ENCODE results near the gene ACER3.
A peak's percentile ranks its signal among the peaks of the same experiment; 100 is the strongest.
"Not testable (repeated sequence)": the region's sequence is repeated elsewhere in the genome, so short reads cannot be mapped to it uniquely, and the experiment has no call there.

Gene ACER3

DNA sequence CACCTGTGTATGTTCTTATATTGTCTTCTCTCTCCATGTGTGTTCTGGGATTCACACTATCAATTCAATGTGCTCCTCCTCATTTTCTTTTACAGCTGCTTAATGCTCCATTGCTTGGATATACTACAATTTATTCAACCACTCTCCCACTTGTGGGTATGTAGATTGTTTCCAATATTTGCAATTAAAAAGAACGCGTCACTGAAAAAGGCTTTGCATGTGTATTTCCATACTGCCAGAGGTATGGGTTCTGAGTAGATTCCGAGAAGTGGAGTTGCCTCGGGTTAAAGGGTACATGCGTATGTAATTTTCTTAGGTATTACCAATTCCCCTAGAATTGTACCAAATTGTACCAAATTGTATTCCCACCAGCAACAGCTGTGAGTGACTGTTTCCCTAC, 199.1 kb downstream of the ACER3 start:
- no peak for DNase-seq (ENCODE audit: low read depth)

DNA sequence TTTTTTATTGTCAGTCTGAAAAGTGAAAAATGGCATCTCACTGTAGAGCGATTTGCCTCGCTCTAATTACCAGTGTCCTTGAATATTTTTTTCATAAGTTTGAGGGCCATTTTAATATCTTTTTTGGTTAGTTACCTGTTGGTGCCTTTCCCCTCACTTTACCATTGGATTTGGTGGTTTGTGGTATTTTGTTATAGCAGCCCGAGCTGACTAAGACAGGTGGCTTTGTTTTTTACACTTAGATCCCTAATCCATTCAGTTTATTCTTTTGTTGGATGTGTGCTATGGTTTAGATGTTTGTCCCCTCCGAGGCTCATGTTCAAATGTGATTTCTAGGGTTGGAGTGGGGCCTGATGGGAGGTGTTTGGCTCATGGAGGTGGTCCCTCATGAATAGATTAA, 199.5 kb downstream of the ACER3 start:
- DNase-seq (ENCODE audit: low read depth) = no peak

DNA sequence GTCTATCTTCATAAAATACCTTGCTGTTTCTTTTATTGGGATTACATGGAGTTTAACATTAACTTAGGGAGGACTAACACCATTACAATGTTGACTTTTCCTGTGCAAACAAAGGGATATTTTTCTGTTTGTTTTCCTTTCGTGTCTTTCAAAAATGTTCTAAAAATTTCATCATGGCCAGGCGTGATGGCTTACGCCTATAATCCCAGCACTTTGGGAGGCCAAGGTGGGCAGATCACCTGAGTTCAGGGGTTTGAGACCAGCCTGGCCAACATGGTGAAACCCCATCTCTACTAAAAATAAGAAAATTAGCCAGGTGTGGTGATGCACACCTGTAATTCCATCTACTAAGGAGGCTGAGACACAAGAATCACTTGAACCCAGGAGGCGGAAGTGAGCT, 200.5 kb downstream of the ACER3 start:
- DNase-seq (ENCODE audit: low read depth) = not testable (repeated sequence)

DNA sequence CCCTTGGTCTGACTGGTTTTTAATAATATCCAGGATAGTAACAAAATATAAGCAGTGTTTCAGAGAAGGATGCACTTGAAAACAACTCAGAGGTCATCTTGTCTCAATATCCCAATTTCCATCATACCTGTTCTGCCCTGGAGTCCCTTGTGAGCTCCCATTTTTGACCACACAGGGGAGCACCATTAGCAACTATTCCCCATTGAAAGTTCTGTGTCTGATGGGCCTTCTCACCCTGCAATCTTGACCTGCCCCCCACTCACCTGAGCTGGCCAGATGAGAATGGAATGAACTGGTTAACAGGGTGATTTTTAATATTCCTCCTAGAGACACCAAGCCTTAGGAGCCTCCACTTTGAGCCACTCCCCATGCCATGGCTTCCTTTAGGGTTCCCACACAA, 202.2 kb downstream of the ACER3 start:
- no peak for DNase-seq (ENCODE audit: low read depth)

DNA sequence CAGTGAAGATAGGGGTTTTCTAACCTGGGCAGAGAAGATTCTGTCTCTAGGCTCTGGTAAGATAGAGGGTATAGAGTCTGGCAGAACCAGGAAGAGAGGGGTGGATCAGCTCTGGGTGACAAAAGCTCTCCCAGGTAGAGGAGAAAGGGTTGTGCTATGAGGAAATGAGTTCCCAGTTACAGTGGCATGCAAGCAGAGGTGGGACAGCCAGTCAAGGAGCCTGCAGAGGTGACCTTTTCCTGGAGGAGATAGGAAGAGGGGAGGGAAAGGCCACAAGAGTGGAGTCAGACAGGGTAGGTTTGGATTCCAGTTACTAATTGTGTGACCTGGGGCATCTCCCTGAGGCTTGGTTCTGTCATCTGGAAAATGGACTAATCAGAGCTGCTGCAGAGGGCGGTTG, 202.7 kb downstream of the ACER3 start:
- DNase-seq (ENCODE audit: low read depth) = no peak

DNA sequence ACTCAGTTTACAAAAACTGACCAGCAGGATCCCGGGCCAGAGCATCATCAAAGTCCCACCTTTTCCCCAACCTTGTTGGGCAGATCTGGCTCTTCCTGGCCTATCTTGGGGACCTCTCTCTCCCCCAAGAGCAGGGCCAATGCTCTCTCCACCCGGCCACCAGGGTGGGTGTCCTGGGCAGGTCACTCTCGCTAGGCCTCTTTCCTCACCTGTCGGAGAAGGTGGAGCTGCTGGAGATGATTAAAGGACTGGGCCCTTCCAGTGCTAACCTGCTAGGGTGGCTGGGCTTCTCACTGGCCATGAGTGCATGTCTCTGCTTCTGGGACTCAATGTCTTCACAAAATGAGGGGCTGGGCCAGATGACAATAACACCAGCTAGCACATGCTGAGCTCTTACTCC, 203.1 kb downstream of the ACER3 start:
- DNase-seq (ENCODE audit: low read depth) = no peak

DNA sequence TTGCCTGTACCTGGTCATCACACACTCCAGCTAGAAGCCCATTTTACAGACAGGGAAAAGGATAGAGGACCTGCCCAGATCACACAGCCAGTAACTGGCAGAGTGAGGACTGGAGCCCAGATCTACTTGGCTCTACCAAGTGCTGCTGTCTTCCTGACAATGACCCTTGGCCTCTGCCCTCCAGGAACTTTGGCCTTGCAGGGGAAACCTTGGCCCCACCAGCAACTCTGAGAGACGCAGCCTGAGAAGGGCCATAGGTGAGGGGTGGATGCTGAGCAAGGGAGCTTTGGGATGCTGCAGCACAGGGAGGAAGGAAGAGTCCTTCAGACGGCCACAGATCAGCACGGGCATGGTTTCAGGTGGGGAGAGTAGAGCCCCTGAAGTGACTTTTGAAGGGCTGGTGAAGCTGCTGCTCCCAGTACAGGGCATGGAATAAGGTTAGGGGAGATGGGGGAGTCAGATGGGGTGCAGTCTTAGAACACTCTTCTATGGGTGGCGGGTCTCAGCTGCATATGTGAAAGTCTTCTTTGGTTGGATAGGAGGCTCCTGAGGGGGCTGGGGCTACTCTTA, 204.0 kb downstream of the ACER3 start:
- no peak for DNase-seq (ENCODE audit: low read depth)

DNA sequence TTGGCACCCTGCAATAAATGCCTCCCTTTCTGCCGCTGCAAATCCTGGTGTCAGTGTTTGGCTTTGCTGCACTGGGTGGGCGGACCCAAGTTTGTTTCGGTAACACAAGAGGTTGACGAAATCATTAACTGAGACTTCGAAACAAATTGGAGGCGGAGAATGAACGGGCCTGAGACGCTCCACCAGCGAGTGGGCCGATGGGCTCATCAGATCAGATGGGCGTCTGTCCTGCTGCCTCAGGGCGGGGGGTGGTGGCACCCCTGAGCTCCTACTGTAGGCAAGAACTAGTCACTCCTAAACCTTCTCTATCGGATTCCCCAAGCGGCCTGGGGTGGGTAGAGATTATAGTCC, 205.1 kb downstream of the ACER3 start:
- DNase-seq (ENCODE audit: low read depth) = peak; percentile 38

DNA sequence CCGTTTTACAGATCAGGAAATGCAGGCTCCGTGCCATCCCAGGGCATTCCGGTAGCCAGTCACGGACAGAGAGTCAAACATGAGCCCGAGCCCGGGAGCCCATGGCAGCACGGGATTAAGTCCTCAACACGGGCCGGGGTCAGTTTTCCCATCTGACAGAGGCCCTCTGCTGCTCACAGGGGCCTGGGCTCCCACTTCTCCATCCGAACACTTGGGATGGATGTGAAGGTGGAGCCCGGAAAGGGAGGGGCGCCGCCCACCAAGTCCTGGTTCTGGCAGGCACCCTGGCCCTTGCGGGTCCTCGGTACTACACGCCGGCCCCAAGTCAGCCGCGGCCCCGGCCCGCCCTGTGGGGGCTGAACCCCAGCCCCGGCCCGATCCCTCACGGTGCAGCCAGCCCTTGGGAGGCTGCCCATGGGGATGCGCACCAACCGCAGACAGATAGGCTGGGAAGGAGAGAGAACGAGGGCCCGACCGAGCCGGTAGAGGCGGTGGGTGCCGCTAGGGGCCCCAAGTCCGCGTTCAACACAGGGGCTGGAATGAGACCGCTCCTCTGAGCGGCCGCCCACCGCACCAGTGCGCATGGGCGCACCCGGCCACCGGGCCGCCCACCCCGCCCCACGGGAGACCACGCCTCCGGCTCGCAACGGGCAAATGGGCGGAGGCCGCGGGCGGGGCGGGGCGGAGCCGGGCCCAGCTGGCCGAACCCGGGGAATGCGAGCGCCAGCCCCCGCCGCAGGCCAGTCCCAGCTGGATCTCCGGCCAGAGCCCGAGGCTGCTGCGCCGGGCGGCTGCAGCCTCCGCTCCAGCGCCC, 205.7 kb downstream of the ACER3 start, which contains the start of gene CAPN5:
CAPN5 (plus strand) TSS at position 743 of the 814 bp plus-strand sequence. CDS start 17,916 bp downstream, outside the sequence.
- peak; percentile 81 for DNase-seq (ENCODE audit: low read depth)

DNA sequence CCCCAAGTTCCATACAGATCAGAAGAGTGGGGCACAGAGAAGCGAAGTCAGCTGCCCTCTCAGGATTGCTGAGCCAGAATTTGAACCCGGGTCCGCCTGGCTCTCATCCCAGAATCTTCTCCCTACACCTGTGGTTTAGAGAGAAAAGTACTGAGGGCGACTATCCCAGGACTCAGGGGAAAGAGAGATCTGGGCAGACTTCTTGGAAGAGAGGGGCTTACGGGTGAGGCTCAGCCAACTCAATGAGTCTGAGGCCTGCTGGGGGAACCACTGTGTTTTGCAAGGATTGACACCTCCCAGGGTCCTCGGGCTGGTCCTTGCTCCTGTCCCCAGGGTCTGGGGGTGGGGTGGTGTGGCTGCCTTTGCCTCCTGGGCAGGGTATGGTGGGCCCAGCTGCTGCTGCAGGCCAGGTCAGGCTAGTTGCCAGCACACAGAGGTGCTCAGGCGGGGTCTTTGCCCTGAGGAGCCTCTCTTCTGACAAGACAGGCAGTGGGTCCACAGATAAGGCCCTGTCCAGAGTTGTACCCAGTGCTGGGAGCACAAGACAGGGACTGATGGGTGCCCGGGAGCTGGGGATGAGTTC, 207.2 kb downstream of the ACER3 start:
- DNase-seq (ENCODE audit: low read depth) = no peak

DNA sequence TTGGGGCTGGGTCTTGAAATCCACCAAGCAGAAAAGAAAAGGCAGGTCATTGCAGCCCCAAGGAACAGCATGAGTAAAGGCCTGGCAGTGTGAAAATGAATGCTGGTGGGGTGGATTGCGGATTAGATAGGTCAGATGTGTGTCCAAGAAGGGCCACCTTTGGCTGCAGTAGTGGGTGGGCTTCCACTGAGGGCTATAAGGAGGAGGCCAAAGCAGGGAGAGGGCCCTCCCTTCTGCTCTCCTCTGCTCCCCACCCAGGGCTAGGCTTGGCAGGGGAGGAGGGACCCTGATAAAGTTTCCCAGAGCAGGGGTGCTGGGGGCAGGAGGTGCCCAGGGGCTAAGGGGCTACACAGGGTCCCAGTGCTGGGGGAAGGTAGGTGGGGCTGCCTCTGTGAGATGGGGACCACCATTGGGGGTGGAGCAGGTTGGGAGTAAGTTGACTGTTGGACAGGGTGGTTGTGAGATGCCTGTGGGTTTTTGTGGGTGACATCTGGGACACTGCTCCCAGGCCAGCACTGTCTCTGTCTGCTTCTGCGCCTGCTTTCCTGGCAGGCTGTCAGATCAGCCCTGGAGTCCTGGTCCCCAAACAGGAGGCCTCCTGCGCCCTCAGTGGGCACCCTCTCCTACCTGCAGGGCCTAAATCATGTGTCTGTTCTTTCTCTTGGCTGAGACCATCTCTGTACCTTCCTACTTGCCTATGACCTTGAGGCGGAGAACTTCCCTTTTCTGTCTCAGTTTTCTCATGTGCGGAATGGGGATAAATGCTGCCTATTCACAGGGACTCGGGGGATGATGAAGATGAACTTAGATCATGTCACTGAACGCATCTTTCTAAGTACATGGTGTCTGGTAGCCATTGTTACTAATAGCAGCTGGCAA, 208.0 kb downstream of the ACER3 start:
- no peak for DNase-seq (ENCODE audit: low read depth)

DNA sequence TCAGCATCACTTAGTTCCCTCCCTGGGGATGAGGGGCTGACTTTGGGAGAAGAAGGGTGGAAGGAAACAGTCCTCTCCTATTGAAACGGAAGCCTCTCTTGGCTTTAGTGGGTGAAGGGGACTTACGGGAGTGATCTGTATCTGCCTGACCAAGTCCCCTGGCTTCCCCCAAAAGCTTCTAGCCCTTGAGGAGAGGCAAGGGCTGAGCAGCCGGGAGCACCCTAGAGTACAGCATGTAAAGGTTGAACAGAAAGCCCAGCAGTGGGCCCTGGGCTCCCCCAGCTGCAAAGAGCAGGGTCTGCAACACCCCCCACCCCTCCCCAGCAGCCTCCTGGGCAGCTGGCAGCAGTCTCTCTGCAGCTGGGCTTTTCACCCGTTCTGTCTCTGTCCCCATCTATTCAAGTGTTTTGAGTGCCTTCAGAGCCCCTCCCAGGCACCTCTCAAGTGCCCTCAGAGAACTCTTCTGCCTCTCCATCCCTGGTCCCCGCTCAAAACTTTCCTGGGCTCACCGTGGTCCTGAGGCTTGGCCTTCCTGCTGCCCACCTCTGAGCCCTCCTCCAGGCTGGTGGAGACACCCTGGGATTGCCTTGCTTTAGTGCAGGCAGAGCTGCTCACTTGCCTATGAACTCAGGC, 208.7 kb downstream of the ACER3 start:
- DNase-seq (ENCODE audit: low read depth) = no peak

DNA sequence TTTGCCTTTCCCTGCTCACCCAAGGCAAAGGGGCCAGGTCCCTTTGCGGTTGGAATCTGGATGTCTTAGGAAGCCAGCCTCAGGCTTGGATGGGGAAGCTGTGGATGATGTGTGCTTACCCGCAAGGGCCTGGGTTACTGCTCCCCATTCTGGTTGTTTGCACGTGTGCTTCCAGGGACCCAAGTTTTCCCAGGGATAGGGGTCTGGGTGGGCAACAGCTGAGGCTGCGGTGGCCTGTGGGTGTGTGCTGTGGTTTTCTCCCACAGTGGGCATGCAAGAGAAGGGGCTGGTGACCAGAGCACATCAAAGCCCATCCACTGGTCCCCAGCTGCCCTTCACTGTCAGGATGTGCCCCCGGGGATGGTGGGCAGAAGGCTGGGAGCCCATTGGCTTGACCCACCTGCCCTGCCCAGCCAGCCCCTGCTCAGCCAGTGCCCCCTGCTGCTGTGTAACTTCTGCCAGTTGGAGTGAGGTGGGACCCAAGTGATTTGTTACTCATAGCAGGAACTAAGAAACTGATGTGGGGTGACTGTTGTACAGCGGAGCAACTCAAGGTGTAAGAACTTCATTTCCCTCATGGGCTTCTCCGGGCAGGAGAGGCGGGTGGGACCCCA, 209.4 kb downstream of the ACER3 start:
- DNase-seq (ENCODE audit: low read depth) = no peak

DNA sequence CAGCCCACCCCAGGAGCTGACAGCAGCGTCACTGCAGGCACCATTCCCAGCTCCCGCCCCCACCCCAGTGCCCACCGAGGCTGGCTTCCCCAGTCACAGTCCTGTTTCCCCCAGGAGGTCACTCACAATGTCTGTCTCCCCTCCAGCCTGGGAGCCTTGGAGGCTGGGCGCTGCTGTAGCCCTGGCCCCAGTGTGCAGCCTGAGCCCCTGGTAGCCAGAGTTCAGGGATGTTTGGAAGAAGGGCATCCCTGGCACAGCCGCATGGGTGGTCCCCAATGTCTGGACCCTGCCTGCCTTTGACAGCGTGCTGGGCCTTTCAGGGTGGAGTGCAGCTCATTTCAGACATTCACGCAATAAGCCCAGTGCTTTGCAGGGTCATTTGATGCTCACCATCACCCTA, 210.4 kb downstream of the ACER3 start:
- DNase-seq (ENCODE audit: low read depth) = no peak

DNA sequence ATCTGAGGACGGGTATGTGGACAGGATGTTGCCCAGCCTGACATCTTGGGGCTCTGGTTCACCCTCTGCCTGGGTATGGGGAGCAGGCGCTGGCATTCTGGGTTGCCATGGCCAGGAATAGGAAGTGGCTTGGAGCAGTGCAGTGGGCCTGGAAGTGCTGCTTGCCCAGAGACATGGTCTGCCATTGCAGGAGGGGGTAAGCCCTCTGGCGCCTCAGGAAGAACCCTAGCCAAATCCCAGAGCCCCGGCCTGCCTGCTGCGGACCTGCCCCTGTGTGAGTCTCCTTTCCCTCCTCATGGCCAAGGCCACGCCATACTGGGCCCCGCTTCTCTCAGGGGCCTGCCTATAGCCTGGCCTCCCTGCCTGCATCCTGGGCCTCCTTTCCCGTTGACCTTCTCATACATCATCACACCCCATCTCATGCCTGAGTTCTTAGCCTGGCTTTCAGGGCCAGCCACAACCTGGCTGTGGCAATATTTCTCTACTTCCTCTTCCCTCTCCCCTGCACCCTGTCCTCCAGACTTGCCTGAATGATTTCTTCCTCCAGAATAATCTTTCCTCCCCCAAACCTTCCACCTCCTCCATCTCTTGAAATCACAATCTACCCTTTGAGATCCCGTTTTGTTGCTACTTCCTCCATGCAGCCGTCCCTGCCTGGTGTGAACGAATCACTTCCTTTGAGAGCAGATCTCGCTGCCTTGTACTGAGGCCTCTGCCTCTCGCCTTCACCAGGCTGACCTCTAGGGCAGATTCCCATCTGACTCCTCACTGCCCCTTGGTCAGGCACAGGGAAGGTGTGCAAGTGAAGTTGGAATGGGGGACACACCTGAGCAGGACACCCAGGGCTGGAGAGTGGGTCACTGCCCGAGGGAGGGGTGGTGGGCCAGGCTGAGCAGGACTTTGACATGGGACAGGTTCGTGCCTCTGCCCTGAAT, 211.2 kb downstream of the ACER3 start:
- DNase-seq (ENCODE audit: low read depth) = no peak

DNA sequence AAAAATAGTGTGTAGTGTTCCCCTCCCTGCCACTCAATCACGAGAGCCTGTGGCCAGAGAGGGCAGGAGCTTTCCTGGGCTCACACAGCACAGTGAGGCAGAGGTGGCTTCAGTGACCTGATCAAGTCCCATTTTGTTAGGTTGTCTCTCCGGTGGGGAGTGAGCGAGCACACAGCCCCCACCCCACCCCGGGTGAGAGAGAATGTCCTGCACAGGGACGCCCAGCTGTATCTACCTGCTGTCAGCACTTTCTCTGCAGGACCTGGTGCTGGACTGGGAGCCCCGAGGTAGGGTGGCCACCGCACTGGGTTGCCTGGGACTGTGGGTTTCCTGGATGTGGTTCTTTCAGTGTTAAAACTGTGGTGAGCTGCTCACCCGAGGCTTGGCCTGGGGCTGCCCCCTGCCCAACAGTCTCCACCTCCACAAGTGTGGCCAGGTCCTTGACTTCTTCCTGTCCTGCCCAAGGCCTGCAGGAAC, 212.2 kb downstream of the ACER3 start:
- no peak for DNase-seq (ENCODE audit: low read depth)

DNA sequence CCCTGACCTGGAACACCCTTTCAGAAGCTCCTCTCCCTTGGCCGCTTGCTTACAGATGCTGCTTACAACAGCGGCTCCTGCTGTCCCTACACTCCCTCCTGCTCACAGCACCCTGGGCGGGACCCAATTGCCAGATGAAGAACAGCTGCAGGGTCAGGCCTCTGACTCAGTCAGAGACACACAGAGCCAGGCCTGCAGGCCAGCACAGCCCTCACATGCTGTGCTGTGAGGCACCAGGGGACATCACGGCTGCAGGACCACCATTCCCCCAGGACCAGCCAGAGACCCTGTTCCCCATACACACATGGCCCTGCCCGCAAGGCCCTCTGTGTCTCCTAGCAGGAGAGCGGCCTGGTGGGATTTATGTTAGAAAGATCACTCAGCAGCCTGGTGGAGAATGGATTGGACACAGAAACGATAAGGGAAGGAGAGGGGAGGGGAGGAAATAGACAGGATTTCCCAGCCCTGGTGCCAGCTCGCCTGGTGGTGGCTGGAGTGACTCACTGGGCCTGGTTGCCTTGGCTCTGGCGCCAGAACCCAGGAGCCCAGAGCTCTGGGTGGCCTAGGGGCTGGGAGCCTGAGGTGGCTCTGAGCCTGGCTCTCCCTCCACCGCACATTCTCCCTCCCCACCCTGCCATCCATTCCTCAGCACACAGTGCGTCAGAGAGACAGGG, 212.7 kb downstream of the ACER3 start:
- DNase-seq (ENCODE audit: low read depth) = peak; percentile 93

DNA sequence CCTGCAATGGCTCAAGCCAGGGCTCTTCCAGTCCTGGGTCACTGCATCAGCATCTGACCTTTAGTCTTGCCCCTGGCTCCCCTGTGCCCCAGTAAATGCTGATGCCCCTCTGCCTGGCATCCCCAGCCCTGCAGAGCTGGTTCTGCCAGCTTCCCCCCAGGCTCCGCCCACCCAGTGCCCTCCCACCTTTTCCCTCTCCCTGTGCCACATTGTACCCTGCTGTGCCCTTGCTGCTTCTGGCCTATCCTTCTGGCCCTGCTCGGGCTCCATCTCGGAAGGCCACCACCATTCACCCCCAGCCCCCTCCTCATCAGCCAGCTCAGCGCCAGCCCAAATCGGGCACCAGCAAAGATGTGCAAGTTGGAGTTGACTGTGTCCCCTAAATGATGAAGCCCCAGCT, 213.5 kb downstream of the ACER3 start:
- DNase-seq (ENCODE audit: low read depth) = no peak

DNA sequence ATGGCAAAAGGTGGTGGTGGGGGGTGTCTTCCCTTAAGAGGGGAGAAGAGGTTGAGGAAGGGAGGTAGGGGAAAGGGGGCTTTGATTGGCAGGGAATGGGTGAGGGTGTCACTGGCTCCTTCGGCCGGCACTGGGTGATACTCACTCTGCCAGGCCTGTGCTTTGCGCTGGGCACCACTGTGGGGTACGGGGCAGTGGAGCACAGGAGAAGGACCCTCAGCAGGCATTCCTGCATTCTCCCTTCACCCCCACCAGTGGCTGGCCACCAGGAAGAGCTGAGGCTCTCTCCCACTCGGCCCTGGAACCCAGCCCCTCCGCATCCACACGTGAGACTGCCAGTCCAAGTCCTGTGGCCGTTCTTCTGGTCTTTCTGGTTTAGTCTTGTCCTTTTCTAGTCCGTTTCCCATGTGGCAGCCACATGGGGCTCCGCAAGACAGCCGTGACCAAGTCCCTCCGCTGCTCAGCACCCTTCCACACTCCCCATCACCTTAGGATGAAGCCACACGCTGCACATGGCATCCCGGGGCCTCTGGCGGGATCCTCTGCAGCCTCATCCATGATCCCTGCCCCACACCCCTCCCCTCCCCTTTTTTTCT, 214.0 kb downstream of the ACER3 start:
- no peak for DNase-seq (ENCODE audit: low read depth)

Data from stromal cell of bone marrow (primary cell).